ENCODE results near the gene TMED6. TPM values are rescaled to one million over a fixed set of nuclear protein-coding genes. Genes with fewer than 3 reads are reported as not detected.

TMED6 gene
- total and polyA plus RNA-seq, 2 donors (not counting 3 experiments of a cell fraction or from before 2014, with no cell fraction given), result 1.2 TPM; not detected in 1

DNA sequence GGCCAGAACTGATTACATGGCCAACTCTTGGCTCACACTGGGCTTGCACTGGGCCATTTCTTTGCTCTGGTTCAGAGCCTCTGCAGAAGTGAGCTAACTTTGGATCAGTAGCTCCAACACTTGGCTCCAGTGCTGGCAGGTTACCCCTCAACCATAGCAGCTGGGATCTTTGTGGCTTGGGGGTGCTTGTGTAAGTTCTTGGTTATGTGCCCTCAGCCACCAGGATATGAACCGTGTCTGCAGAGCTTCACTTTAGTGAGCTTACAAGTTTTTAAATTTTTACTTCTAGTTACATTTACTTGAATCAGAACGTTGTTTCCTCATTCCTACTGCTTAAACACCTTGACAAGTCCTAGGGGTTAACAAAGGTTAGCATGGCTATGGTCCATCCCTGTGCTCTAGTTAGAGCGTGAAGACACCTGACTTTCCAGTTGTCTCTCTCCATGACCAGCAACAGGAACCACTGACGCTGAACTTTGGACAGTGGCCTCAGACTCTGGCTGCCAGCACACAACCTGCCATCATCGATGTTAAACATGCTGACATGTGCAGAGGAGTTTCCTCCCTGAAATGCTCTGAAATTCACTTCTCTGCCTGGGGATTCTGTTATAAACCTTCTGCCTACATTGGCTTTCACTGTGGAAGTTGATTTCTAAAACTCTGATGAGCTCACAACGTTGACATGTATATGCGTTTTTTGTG is 25.3 kb downstream of the TMED6 start:
- no peaks in the 10 kb centered on the region for H3K27me3 ChIP-seq (ENCODE audit: control insufficient read depth in 2 of 2, insufficient read depth in 2 of 2, low read length in 2 of 2)
- no peak overlapping the region for H3K27ac ChIP-seq (ENCODE audit: insufficient read depth, low read depth, low read length)
- POLR2A ChIA-PET, result no interaction called here
- no TSS peak for BruUV-seq (replicated peaks)
- no peak overlapping the region for H3K4me3 ChIP-seq (replicated peaks in 1 of 3; ENCODE audit: insufficient read depth in 1 of 3, low read depth in 1 of 3, low read length in 3 of 3)
- H3K9me1 ChIP-seq (replicated peaks; ENCODE audit: control insufficient read depth, extremely low read depth, insufficient read depth, low read length), result no peaks in the 10 kb centered on the region
- peaks cover 4 to 19% of the 10 kb centered on the region in 2 experiments for H3K36me3 ChIP-seq (ENCODE audit: control insufficient read depth in 2 of 2, extremely low read depth in 1 of 2, insufficient read depth in 2 of 2, low read length in 2 of 2)
- TF ChIP-seq FOS (IDR thresholded peaks at IDR 0.05; ENCODE audit: borderline replicate concordance, insufficient read depth, low read length) (no peak), GATA2 (IDR thresholded peaks at IDR 0.05; ENCODE audit: insufficient read depth, insufficient read length, low read depth, low read length) (no peak), POLR2A (IDR thresholded peaks at IDR 0.05; ENCODE audit: low read depth, low read length) (no peak), EZH2 (IDR thresholded peaks at IDR 0.05; ENCODE audit: borderline replicate concordance, low read depth, low read length, severe bottlenecking) (no peak), MYC (IDR thresholded peaks at IDR 0.05; ENCODE audit: low read depth, low read length) (no peak), POLR2AphosphoS5 (IDR thresholded peaks at IDR 0.05; ENCODE audit: insufficient read depth, low read depth, low read length) (no peak), CTCF (IDR thresholded peaks at IDR 0.05; ENCODE audit: extremely low read depth in 1 of 2, insufficient read depth in 1 of 2, low read depth in 1 of 2, low read length in 2 of 2) (no peak), JUN (IDR thresholded peaks at IDR 0.05; ENCODE audit: borderline replicate concordance, insufficient read depth, insufficient read length, low read depth) (no peak), MAX (IDR thresholded peaks at IDR 0.05; ENCODE audit: insufficient read depth, insufficient read length) (no peak)
- intact Hi-C loops (cut with micrococcal nuclease), result no loop called here
- no peak overlapping the region for H2AFZ ChIP-seq (ENCODE audit: low read depth, low read length)
- peaks cover 21% of the 10 kb centered on the region for H3K4me1 ChIP-seq (ENCODE audit: control insufficient read depth, extremely low read depth, insufficient read depth, low read length)
- no peaks in the 10 kb centered on the region for H4K20me1 ChIP-seq (replicated peaks; ENCODE audit: control insufficient read depth, extremely low read depth, insufficient read depth, low read length)
- DNase-seq (ENCODE audit: low read depth, low spot score), result no peak
- no peaks in the 10 kb centered on the region for H3K9me3 ChIP-seq (replicated peaks; ENCODE audit: control insufficient read depth, insufficient read depth, low read length)
- CTCF ChIA-PET, result interaction anchor here (0.7 to 2.4 kb wide), 4 partner anchors 11 to 176 kb away, joined by 4 to 8 read pairs (median 6); no protein-coding TSS in a partner anchor
- H3K4me2 ChIP-seq (ENCODE audit: insufficient read depth, low read length), result no peak overlapping the region
- no peak overlapping the region for H3K9ac ChIP-seq (replicated peaks; ENCODE audit: extremely low read depth, insufficient read depth, low read length)
- H3K79me2 ChIP-seq (ENCODE audit: control insufficient read depth, insufficient read depth, low read length), result peaks cover 49% of the 10 kb centered on the region
- FAIRE-seq, result no peak
- dilution Hi-C loops (cut with MboI; ENCODE audit: extremely low pct_ligation_motif_present, low sequenced_read_pairs), result no loop called here

All from endothelial cell of umbilical vein (primary cell).